H1 (cell line): ENCODE results near the gene LCNL1. TPM values are rescaled to one million over a fixed set of nuclear protein-coding genes. Genes with fewer than 3 reads are reported as not detected.

Experiments used
- CTCF ChIA-PET: fragments of 300-600 bp; sonication (Branson Sonifier 250); formaldehyde crosslinking; loops from one replicate; lab custom pipeline; 2021; ENCODE audit not compliant: partially characterized antibody; lab: Charles Lee
- POLR2A ChIA-PET: fragments of 300-600 bp; sonication (Branson Sonifier 250); formaldehyde crosslinking; loops from one replicate; lab custom pipeline; 2021; ENCODE audit warnings: inconsistent platforms; ENCODE audit not compliant: partially characterized antibody; lab: Charles Lee
- DNase-seq, 2 experiments: peaks; one replicate each; pipeline versions ENCODE4 v3.0.0 to v3.0.0-alpha.2; 2010 to 2022; ENCODE audit warnings: low spot score in 2 of 2, low read depth in 1 of 2, mixed read lengths in 1 of 2
- FAIRE-seq: peaks from 2 replicates; lab custom pipeline; 2011; peaks lifted over from hg19 to GRCh38; lab: Jason Lieb, UNC
- H2AFZ ChIP-seq: 2 replicates; pipeline ENCODE4 v1.8.1; 2012; ENCODE audit warnings: low read length, inconsistent platforms
- H2AK5ac ChIP-seq: 2 replicates; pipeline ENCODE4 v1.6.1; 2013; ENCODE audit warnings: low read depth, low read length
- H2BK120ac ChIP-seq: replicated peaks from 2 replicates; pipeline ENCODE3; 2013; ENCODE audit warnings: low read depth, low read length, inconsistent platforms
- H2BK12ac ChIP-seq: 2 replicates; pipeline ENCODE4 v1.6.1; 2013; ENCODE audit warnings: low read depth, low read length
- H2BK15ac ChIP-seq: 2 replicates; pipeline ENCODE4 v1.6.1; 2013; ENCODE audit warnings: low read length
- H2BK20ac ChIP-seq: 2 replicates; pipeline ENCODE4 v1.6.1; 2013; ENCODE audit warnings: low read length
- H2BK5ac ChIP-seq: 2 replicates; pipeline ENCODE4 v1.6.1; 2013; ENCODE audit warnings: low read depth, low read length
- H3K14ac ChIP-seq: 2 replicates; pipeline ENCODE4 v1.6.1; 2013; ENCODE audit warnings: inconsistent platforms; ENCODE audit not compliant: insufficient read length
- H3K18ac ChIP-seq: 2 replicates; pipeline ENCODE4 v1.6.1; 2013; ENCODE audit warnings: low read length; ENCODE audit errors: extremely low read depth
- H3K23ac ChIP-seq: 2 replicates; pipeline ENCODE4 v1.6.1; 2013; ENCODE audit warnings: inconsistent platforms; ENCODE audit not compliant: insufficient read length
- H3K23me2 ChIP-seq: 2 replicates; pipeline ENCODE4 v1.6.1; 2013; ENCODE audit warnings: low read depth, low read length
- H3K27ac ChIP-seq: 2 replicates; pipeline ENCODE4 v1.6.1; 2011; ENCODE audit warnings: low read depth, low read length, inconsistent platforms
- H3K27me3 ChIP-seq, 4 experiments: replicated peaks in 1 of 4; 1 replicate in 1 of 4; 2 replicates in 3 of 4; pipeline versions ENCODE4 v1.6.1 to v1.8.1; 2011 to 2013; ENCODE audit warnings: low read length in 3 of 4, mild to moderate bottlenecking in 3 of 4, inconsistent platforms in 2 of 4, mixed read lengths in 2 of 4, moderate library complexity in 1 of 4; ENCODE audit not compliant: control insufficient read depth in 3 of 4, insufficient read depth in 3 of 4; ENCODE audit errors: extremely low read depth in 1 of 4
- H3K36me3 ChIP-seq, 4 experiments: 2 replicates each; pipeline versions ENCODE4 v1.6.1 to v1.8.1; 2011 to 2013; ENCODE audit warnings: mild to moderate bottlenecking in 4 of 4, low read length in 3 of 4, moderate library complexity in 2 of 4, control low read depth in 1 of 4, inconsistent platforms in 1 of 4; ENCODE audit not compliant: insufficient read depth in 4 of 4, control insufficient read depth in 2 of 4
- H3K4ac ChIP-seq: replicated peaks from 2 replicates; pipeline ENCODE3; 2013; ENCODE audit warnings: low read length, low read depth, mixed read lengths, inconsistent platforms; ENCODE audit not compliant: insufficient read length
- H3K4me1 ChIP-seq, 4 experiments: replicated peaks in 1 of 4; 1 replicate in 1 of 4; 2 replicates in 3 of 4; pipeline versions ENCODE4 v1.6.1 to v1.8.1; 2011 to 2013; ENCODE audit warnings: low read length in 3 of 4, inconsistent platforms in 2 of 4, mixed read lengths in 1 of 4; ENCODE audit not compliant: insufficient read depth in 4 of 4, control insufficient read depth in 3 of 4
- H3K4me2 ChIP-seq, 2 experiments: 2 replicates each; pipeline versions ENCODE4 v1.6.1 to v1.8.1; 2011 to 2013; ENCODE audit warnings: low read depth in 2 of 2, low read length in 2 of 2, control low read depth in 1 of 2, inconsistent platforms in 1 of 2, mild to moderate bottlenecking in 1 of 2; ENCODE audit not compliant: insufficient read depth in 1 of 2
- H3K4me3 ChIP-seq, 4 experiments: fragments of 200-600, 300-600 bp in 1 of 4; sonication (generic), shearing (Covaris generic), sonication (Bioruptor Twin) in 1 of 4; 2 replicates each; pipeline versions ENCODE4 v1.5.1 to v1.8.1; 2011 to 2016; ENCODE audit warnings: low read length in 4 of 4, low read depth in 3 of 4, control low read depth in 2 of 4, inconsistent platforms in 2 of 4, mild to moderate bottlenecking in 2 of 4, mixed read lengths in 1 of 4, moderate library complexity in 1 of 4; ENCODE audit not compliant: insufficient read depth in 2 of 4; ENCODE audit errors: extremely low read depth in 1 of 4
- H3K56ac ChIP-seq: replicated peaks from 2 replicates; pipeline ENCODE3; 2013; ENCODE audit warnings: low read depth, mild to moderate bottlenecking, mixed read lengths, low read length, inconsistent platforms; ENCODE audit not compliant: insufficient read length
- H3K79me1 ChIP-seq: 2 replicates; pipeline ENCODE4 v1.6.1; 2013; ENCODE audit warnings: low read depth, low read length, control low read depth
- H3K79me2 ChIP-seq, 2 experiments: 2 replicates each; pipeline versions ENCODE4 v1.6.1 to v1.8.1; 2012 to 2013; ENCODE audit warnings: low read length in 2 of 2, mild to moderate bottlenecking in 2 of 2, inconsistent platforms in 1 of 2; ENCODE audit not compliant: insufficient read depth in 2 of 2, control insufficient read depth in 1 of 2
- H3K9ac ChIP-seq, 4 experiments: replicated peaks in 1 of 4; 1 replicate in 1 of 4; 2 replicates in 3 of 4; pipeline versions ENCODE4 v1.6.1 to v1.8.1; 2011 to 2013; ENCODE audit warnings: low read depth in 3 of 4, low read length in 3 of 4, control low read depth in 2 of 4, mild to moderate bottlenecking in 2 of 4, moderate library complexity in 2 of 4, inconsistent platforms in 1 of 4; ENCODE audit errors: extremely low read depth in 1 of 4
- H3K9me3 ChIP-seq, 2 experiments: 2 replicates each; pipeline versions ENCODE4 v1.6.1 to v1.8.1; 2012 to 2013; ENCODE audit warnings: mild to moderate bottlenecking in 2 of 2, moderate library complexity in 2 of 2, control low read depth in 1 of 2, inconsistent platforms in 1 of 2, low read depth in 1 of 2, low read length in 1 of 2, mixed read lengths in 1 of 2; ENCODE audit not compliant: insufficient read depth in 2 of 2
- H4K20me1 ChIP-seq, 2 experiments: replicated peaks in 1 of 2; 2 replicates each; pipeline versions ENCODE3 to v1.8.1; 2011 to 2013; ENCODE audit warnings: inconsistent platforms in 2 of 2, low read length in 2 of 2, mild to moderate bottlenecking in 1 of 2; ENCODE audit not compliant: insufficient read depth in 2 of 2, control insufficient read depth in 1 of 2
- H4K5ac ChIP-seq: 2 replicates; pipeline ENCODE4 v1.6.1; 2013; ENCODE audit warnings: low read length, low read depth, mixed read lengths, inconsistent platforms; ENCODE audit not compliant: insufficient read length
- H4K8ac ChIP-seq: 2 replicates; pipeline ENCODE4 v1.8.0; 2013; ENCODE audit warnings: mild to moderate bottlenecking, moderate library complexity, low read length, inconsistent platforms; ENCODE audit not compliant: insufficient read depth; ENCODE audit errors: extremely low read depth
- H4K91ac ChIP-seq: replicated peaks from 2 replicates; pipeline ENCODE3; 2013; ENCODE audit warnings: low read length, mixed read lengths, inconsistent platforms; ENCODE audit not compliant: insufficient read length
- ATF2 ChIP-seq: IDR thresholded peaks from 2 replicates; pipeline ENCODE4 v1.6.1; 2012; ENCODE audit warnings: low read length, inconsistent platforms
- BRCA1 ChIP-seq: IDR thresholded peaks from 2 replicates; pipeline ENCODE4 v1.6.1; 2012; ENCODE audit warnings: low read depth, low read length, improper control_type of control experiment
- CHD1 ChIP-seq: IDR thresholded peaks from 2 replicates; pipeline ENCODE4 v1.6.1; 2012; ENCODE audit warnings: low read depth, low read length, improper control_type of control experiment
- CHD2 ChIP-seq: IDR thresholded peaks from 2 replicates; pipeline ENCODE4 v1.6.1; 2012; ENCODE audit warnings: low read length, improper control_type of control experiment
- EP300 ChIP-seq, 2 experiments: IDR thresholded peaks; 1 replicate in 1 of 2; 2 replicates in 1 of 2; pipeline ENCODE4 v1.6.1; 2011 to 2012; ENCODE audit warnings: low read depth in 2 of 2, low read length in 2 of 2, mild to moderate bottlenecking in 2 of 2, borderline replicate concordance in 1 of 2, inconsistent platforms in 1 of 2, moderate library complexity in 1 of 2
- KDM5A ChIP-seq: fragments of 200-600 bp; IDR thresholded peaks from 2 replicates; pipeline ENCODE4 v1.7.1; 2012; ENCODE audit warnings: mild to moderate bottlenecking, low read length, inconsistent platforms, mixed read lengths
- POLR2A ChIP-seq, 2 experiments: IDR thresholded peaks; 1 replicate in 1 of 2; 2 replicates in 1 of 2; pipeline ENCODE4 v1.6.1; 2011; ENCODE audit warnings: low read depth in 2 of 2, low read length in 2 of 2, mild to moderate bottlenecking in 2 of 2; ENCODE audit errors: control extremely low read depth in 1 of 2
- RFX5 ChIP-seq: IDR thresholded peaks from 2 replicates; pipeline ENCODE4 v1.6.1; 2011; ENCODE audit warnings: low read depth, low read length, improper control_type of control experiment, borderline replicate concordance
- SAP30 ChIP-seq: fragments of 300-600 bp; sonication (generic); IDR thresholded peaks from 2 replicates; pipeline ENCODE4 v1.7.1; 2012; ENCODE audit warnings: low read length, moderate library complexity, mild to moderate bottlenecking, inconsistent platforms; ENCODE audit not compliant: insufficient read depth, insufficient replicate concordance
- SP2 ChIP-seq: IDR thresholded peaks from 2 replicates; pipeline ENCODE4 v1.6.1; 2012; ENCODE audit warnings: mild to moderate bottlenecking, low read length, inconsistent platforms
- WGBS, 2 experiments: shearing (Covaris generic) in 1 of 2; methylation state at CpG; one replicate each; pipeline versions ENCODE4 v1.1.6 to v1.1.7; 2013 to 2015; ENCODE audit warnings: low lambda C conversion rate in 2 of 2, mixed read lengths in 2 of 2, inconsistent platforms in 1 of 2, low coverage in 1 of 2, missing lambda C conversion rate in 1 of 2; ENCODE audit not compliant: insufficient replicate concordance in 2 of 2, insufficient coverage in 1 of 2, insufficient read length in 1 of 2; ENCODE audit errors: extremely low coverage in 1 of 2, missing lambda C conversion rate in 1 of 2; 5-methylcytosine and 5-hydroxymethylcytosine counted together
- polyA plus RNA-seq, 7 experiments: library from polyadenylated mRNA; depleted of rRNA in 3 of 7; stranded (reverse) in 5 of 7; unstranded in 2 of 7; fragments of >200 nt in 5 of 7; fragments of 200-250 nt in 2 of 7; gene quantifications; 1 replicate in 5 of 7; 2 replicates in 1 of 7; 4 replicates in 1 of 7; pipeline versions ENCODE4 v1.2.1 to v1.2.3, GENCODE V29; 2011 to 2013; ENCODE audit warnings: missing spikeins in 2 of 7, mixed read lengths in 2 of 7
- total RNA-seq: library from RNA; stranded (reverse); fragmentation: NEBNext Ultra II Directional; extraction: Animal tissue kit (Norgen Biotek cat#: 25700); gene quantifications from 2 replicates; pipeline ENCODE4 v1.2.1, GENCODE V29; 2021

LCNL1 gene
- total and polyA plus RNA-seq, 2 of the 8 experiments (the other 6 are each of a cell fraction or from before 2014, with no cell fraction given), result 0.11 TPM; not detected in 1

GRCh38 chr9:136960212-136960937 is 22.4 kb upstream of the LCNL1 start:
- H2BK120ac ChIP-seq, result no peak overlapping the region
- no peak overlapping the region for H3K56ac ChIP-seq
- peak overlapping the region; percentile 89 for H4K8ac ChIP-seq
- no peak overlapping the region for H3K14ac ChIP-seq
- H3K27me3 ChIP-seq, result no peaks in the 10 kb centered on the region
- no peaks in the 10 kb centered on the region for H3K79me2 ChIP-seq
- H4K20me1 ChIP-seq, result peaks cover 0 to 6% of the 10 kb centered on the region in 2 experiments
- 90% methylated on average over 14 of the region's 19 CpGs; no CpG with 5 or more reads in 1 of the 2 experiments for WGBS, 2 experiments
- H3K18ac ChIP-seq, result no peak overlapping the region
- H3K79me1 ChIP-seq, result no peaks in the 10 kb centered on the region; the same call in 1 of the 2 replicates
- H3K4me3 ChIP-seq, result no peak overlapping the region
- H2BK20ac ChIP-seq, result no peak overlapping the region
- no peak overlapping the region for H3K9ac ChIP-seq
- FAIRE-seq (no peak), DNase-seq (no peak)
- H3K23me2 ChIP-seq, result peaks cover 12% of the 10 kb centered on the region; the same call in 1 of the 2 replicates
- no peak overlapping the region for H3K4me2 ChIP-seq
- no peak overlapping the region for H2BK5ac ChIP-seq
- no peaks in the 10 kb centered on the region for H3K36me3 ChIP-seq
- H4K91ac ChIP-seq, result no peak overlapping the region
- no peak overlapping the region for H3K27ac ChIP-seq
- no peaks in the 10 kb centered on the region for H3K9me3 ChIP-seq
- no peak overlapping the region for H4K5ac ChIP-seq
- no peak overlapping the region for H2BK12ac ChIP-seq
- no peak overlapping the region for H2BK15ac ChIP-seq
- no peak overlapping the region for H3K23ac ChIP-seq
- H3K4me1 ChIP-seq, result peaks cover 0 to 3% (median under 1%) of the 10 kb centered on the region in 4 experiments; a peak in 3 of 7 replicates
- H2AFZ ChIP-seq, result no peak overlapping the region
- ChIA-PET CTCF (interaction anchor here (1.2 to 5.6 kb wide), 4 partner anchors 12 to 107 kb away, joined by 6 to 32 read pairs (median 18); partner anchors contain the start of gene PTGDS), POLR2A (interaction anchor here (1.2 kb wide), 1 partner anchor 113 kb away, joined by 3 read pairs; no protein-coding TSS in a partner anchor)
- no peak overlapping the region for H2AK5ac ChIP-seq
- H3K4ac ChIP-seq, result no peak overlapping the region
- TF ChIP-seq POLR2A (IDR thresholded peaks at IDR 0.05; ENCODE audit: control extremely low read depth in 1 of 2, low read depth in 2 of 2, low read length in 2 of 2), result no peak
- TF ChIP-seq CHD2, result no peak
- TF ChIP-seq SP2, result no peak
- no peak for TF ChIP-seq RFX5
- no peak for TF ChIP-seq EP300 (IDR thresholded peaks at IDR 0.05; ENCODE audit: borderline replicate concordance in 1 of 2, low read depth in 2 of 2, low read length in 2 of 2)
- TF ChIP-seq CHD1, result no peak
- no peak for TF ChIP-seq SAP30
- TF ChIP-seq BRCA1, result no peak
- TF ChIP-seq KDM5A, result no peak
- TF ChIP-seq ATF2, result no peak
